WTC11 (cell line): ENCODE results near the gene PAXIP1.

Source experiments
- ATF6 ChIP-seq: sonication (generic); formaldehyde crosslinking; IDR thresholded peaks from 2 replicates; pipeline ENCODE4 v1.8.1; 2023; ENCODE audit warnings: mild to moderate bottlenecking, missing genetic modification reagents
- CBFB ChIP-seq: sonication (generic); formaldehyde crosslinking; IDR thresholded peaks from 2 replicates; pipeline ENCODE4 v1.8.1; 2022; ENCODE audit warnings: mild to moderate bottlenecking, low read depth, missing genetic modification reagents
- CDX4 ChIP-seq: fragments of 250-450 bp; sonication (Bioruptor Pico); IDR thresholded peaks from 2 replicates; pipeline ENCODE4 v1.9.0; 2021; ENCODE audit warnings: moderate library complexity, mild to moderate bottlenecking, inconsistent platforms, borderline replicate concordance
- CTCF ChIP-seq: fragments of 200-600 bp; IDR thresholded peaks from 2 replicates; pipeline ENCODE4 v1.8.0; 2022; ENCODE audit warnings: antibody characterized with exemption
- GABPB1 ChIP-seq: sonication (generic); formaldehyde crosslinking; IDR thresholded peaks from 2 replicates; pipeline ENCODE4 v1.8.1; 2023; ENCODE audit warnings: mild to moderate bottlenecking, missing genetic modification reagents
- IRF2 ChIP-seq: sonication (generic); formaldehyde crosslinking; IDR thresholded peaks from 2 replicates; pipeline ENCODE4 v1.8.0; 2022; ENCODE audit warnings: low read depth, missing genetic modification reagents, borderline replicate concordance
- RELA ChIP-seq: sonication (generic); formaldehyde crosslinking; IDR thresholded peaks from 2 replicates; pipeline ENCODE4 v1.8.1; 2022; ENCODE audit warnings: missing genetic modification reagents, mild to moderate bottlenecking, borderline replicate concordance
- STAT6 ChIP-seq: sonication (generic); formaldehyde crosslinking; conservative IDR thresholded peaks from 2 replicates; pipeline ENCODE4 v1.8.1; 2023; ENCODE audit warnings: mild to moderate bottlenecking, low read depth, missing genetic modification reagents, moderate library complexity
- TEAD1 ChIP-seq: sonication (generic); formaldehyde crosslinking; IDR thresholded peaks from 2 replicates; pipeline ENCODE4 v1.8.0; 2022; ENCODE audit warnings: mild to moderate bottlenecking, missing genetic modification reagents
- ZNF671 ChIP-seq: fragments of 250-450 bp; sonication (Bioruptor Pico); IDR thresholded peaks from 2 replicates; pipeline ENCODE4 v1.8.0; 2021; ENCODE audit warnings: mild to moderate bottlenecking
- TF ChIP-seq, protein P1 (sequence below): sonication (generic); formaldehyde crosslinking; IDR thresholded peaks from 2 replicates; pipeline ENCODE4 v1.8.0; 2022; ENCODE audit warnings: mild to moderate bottlenecking, missing genetic modification reagents
- TF ChIP-seq, protein P2 (sequence below): sonication (generic); formaldehyde crosslinking; IDR thresholded peaks from 2 replicates; pipeline ENCODE4 v1.8.1; 2023; ENCODE audit warnings: mild to moderate bottlenecking, moderate library complexity, missing genetic modification reagents

DNA sequence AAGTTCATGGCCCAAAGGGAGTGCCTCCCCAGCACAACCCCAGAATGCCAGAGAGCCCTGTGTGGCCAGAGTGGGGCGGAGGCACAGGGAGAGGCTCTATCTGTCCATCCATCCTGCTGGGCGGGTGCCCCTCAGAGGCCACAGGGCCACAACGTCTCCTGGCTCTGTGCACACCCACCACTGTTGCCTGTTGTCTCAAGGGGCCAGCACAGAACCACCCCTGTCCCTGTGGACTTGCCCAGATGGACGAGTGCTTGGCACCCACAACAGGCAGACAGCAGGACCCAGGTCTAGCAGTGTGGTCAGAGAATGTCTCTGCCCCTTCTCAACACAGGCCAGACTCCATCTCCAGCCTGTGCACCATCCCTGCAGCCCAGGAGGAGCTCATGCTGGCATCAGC lies 92.8 kb downstream of the PAXIP1 start:
- TF ChIP-seq ATF6 (CRISPR knock-in tag) (no peak), CTCF (no peak), STAT6 (no peak), GABPB1 (CRISPR knock-in tag) (no peak), IRF2 (CRISPR knock-in tag) (no peak), CBFB (CRISPR knock-in tag) (no peak), ZNF671 (CRISPR knock-in tag) (no peak), TEAD1 (CRISPR knock-in tag) (no peak), CDX4 (CRISPR knock-in tag) (no peak), RELA (no peak)
- TF ChIP-seq, protein P1, sequence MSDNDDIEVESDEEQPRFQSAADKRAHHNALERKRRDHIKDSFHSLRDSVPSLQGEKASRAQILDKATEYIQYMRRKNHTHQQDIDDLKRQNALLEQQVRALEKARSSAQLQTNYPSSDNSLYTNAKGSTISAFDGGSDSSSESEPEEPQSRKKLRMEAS (CRISPR knock-in tag) = no peak
- TF ChIP-seq, protein P2, sequence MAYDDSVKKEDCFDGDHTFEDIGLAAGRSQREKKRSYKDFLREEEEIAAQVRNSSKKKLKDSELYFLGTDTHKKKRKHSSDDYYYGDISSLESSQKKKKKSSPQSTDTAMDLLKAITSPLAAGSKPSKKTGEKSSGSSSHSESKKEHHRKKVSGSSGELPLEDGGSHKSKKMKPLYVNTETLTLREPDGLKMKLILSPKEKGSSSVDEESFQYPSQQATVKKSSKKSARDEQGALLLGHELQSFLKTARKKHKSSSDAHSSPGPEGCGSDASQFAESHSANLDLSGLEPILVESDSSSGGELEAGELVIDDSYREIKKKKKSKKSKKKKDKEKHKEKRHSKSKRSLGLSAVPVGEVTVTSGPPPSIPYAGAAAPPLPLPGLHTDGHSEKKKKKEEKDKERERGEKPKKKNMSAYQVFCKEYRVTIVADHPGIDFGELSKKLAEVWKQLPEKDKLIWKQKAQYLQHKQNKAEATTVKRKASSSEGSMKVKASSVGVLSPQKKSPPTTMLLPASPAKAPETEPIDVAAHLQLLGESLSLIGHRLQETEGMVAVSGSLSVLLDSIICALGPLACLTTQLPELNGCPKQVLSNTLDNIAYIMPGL (CRISPR knock-in tag) = no peak
